ENCODE measurements around the gene N4BP2L2. TPM values are rescaled to one million over a fixed set of nuclear protein-coding genes. Genes with fewer than 3 reads are reported as not detected.

N4BP2L2 gene
- total and polyA plus RNA-seq, 2 of the 4 experiments (the other 2 are of a cell fraction) = 28.7 to 34.6 TPM

DNA sequence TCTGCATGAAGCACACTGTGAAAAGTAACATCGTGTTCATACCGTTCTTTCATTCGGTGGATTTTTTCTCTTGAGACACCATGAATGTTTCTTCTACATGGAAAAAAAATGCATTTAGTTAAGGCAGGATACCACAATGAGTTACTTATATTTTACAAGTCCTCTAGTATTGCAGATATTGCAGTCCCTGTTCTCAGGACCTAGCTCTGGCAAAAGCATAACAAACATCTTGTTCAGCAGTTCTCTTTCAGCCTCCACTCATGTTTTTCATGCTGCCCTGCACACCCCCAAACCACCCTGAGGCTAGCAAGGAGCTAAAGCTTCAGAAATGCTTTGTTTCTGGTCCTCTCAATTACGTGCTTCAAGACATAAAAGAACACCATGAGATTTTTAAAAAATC lies 135.5 kb downstream of the N4BP2L2 start:
- WGBS, 2 experiments (ENCODE audit: extremely low coverage in 2 of 2, insufficient read length in 1 of 2) = no CpG with 5 or more reads among the region's 4 CpGs
- Histone ChIP-seq H3K4me2 (ENCODE audit: low read depth, low read length) (no peak overlapping the region), H3K23ac (ENCODE audit: low read depth, low read length) (no peak overlapping the region), H4K8ac (ENCODE audit: low read depth in 2 of 2, low read length in 2 of 2) (no peak overlapping the region), H3K9me1 (ENCODE audit: insufficient read depth, low read length) (no peaks in the 10 kb centered on the region), H2BK20ac (ENCODE audit: low read depth, low read length) (no peak overlapping the region), H4K20me1 (ENCODE audit: insufficient read depth, low read length) (no peaks in the 10 kb centered on the region), H3K4me3 (ENCODE audit: insufficient read depth, low read depth, low read length) (no peak overlapping the region), H2BK15ac (ENCODE audit: low read depth, low read length) (no peak overlapping the region), H3K14ac (replicated peaks; ENCODE audit: low read depth, low read length) (no peak overlapping the region), H3K79me1 (ENCODE audit: low read depth in 1 of 2, low read length in 2 of 2) (no peaks in the 10 kb centered on the region), H3K9me3 (ENCODE audit: control insufficient read depth, insufficient read depth, low read length) (no peaks in the 10 kb centered on the region), H4K5ac (ENCODE audit: low read depth, low read length) (no peak overlapping the region), H2BK5ac (ENCODE audit: low read depth, low read length, poor library complexity, severe bottlenecking) (no peak overlapping the region), H3K36me3 (ENCODE audit: control insufficient read depth, insufficient read depth, low read length) (no peaks in the 10 kb centered on the region), H3K4ac (ENCODE audit: low read depth, low read length) (no peak overlapping the region), H3K9ac (ENCODE audit: low read depth, low read length) (no peak overlapping the region), H4K91ac (ENCODE audit: insufficient read depth, low read depth, low read length) (no peak overlapping the region), H2AK5ac (ENCODE audit: low read depth, low read length) (no peak overlapping the region), H2BK120ac (ENCODE audit: low read depth, low read length) (no peak overlapping the region), H3K18ac (ENCODE audit: low read depth, low read length) (no peak overlapping the region), H2AFZ (replicated peaks; ENCODE audit: low read length, poor library complexity) (no peak overlapping the region), H3K4me1 (ENCODE audit: control insufficient read depth, insufficient read depth, low read length) (no peaks in the 10 kb centered on the region; the same call in 1 of the 2 replicates), H3K56ac (ENCODE audit: extremely low read depth, insufficient read depth, low read length) (no peak overlapping the region), H3K27me3 (ENCODE audit: control insufficient read depth, insufficient read depth, low read length) (no peaks in the 10 kb centered on the region), H3K27ac (ENCODE audit: insufficient read depth, low read length) (no peak overlapping the region), H2AK9ac (replicated peaks; ENCODE audit: low read depth, low read length, poor library complexity) (no peak overlapping the region)
- dilution Hi-C loops (cut with HindIII; ENCODE audit: low sequenced_read_pairs, unreplicated experiment) = no loop called here
- POLR2A ChIA-PET (ENCODE audit: unreplicated experiment) = no interaction called here
- DNase-seq (no peak), ATAC-seq (ENCODE audit: low read depth) (no peak)
- BruUV-seq (replicated peaks) = no TSS peak
- CTCF ChIA-PET = interaction anchor here (1.3 kb wide), 1 partner anchor 12 kb away, joined by 3 read pairs; no protein-coding TSS in a partner anchor
- in situ Hi-C loops (cut with MboI; ENCODE audit: low sequenced_read_pairs) = no loop called here
- no peak for TF ChIP-seq NFE2L2 (IDR thresholded peaks at IDR 0.05; ENCODE audit: low read depth, low read length)
- TF ChIP-seq RFX5 (IDR thresholded peaks at IDR 0.05; ENCODE audit: low read depth, low read length) = no peak
- TF ChIP-seq MAZ (IDR thresholded peaks at IDR 0.05; ENCODE audit: borderline replicate concordance, low read depth, low read length) = no peak
- no peak for TF ChIP-seq RCOR1 (IDR thresholded peaks at IDR 0.05; ENCODE audit: insufficient replicate concordance, low read length)
- TF ChIP-seq FOS (IDR thresholded peaks at IDR 0.05; ENCODE audit: low read depth, low read length) = no peak
- TF ChIP-seq SMC3 (IDR thresholded peaks at IDR 0.05; ENCODE audit: low read depth, low read length) = no peak
- intact Hi-C loops (cut with micrococcal nuclease) = no loop called here

Data from IMR-90 (cell line).